GM12891 (cell line): ENCODE measurements around the gene CORO2B.

Experiments used
- POLR2A ChIP-seq: IDR thresholded peaks from 2 replicates; pipeline ENCODE4 v1.6.1; 2011; ENCODE audit warnings: low read depth, low read length, control low read depth
- POLR2AphosphoS5 ChIP-seq: IDR thresholded peaks from 2 replicates; pipeline ENCODE4 v1.6.1; 2011; ENCODE audit warnings: low read depth, low read length, control low read depth
- SPI1 ChIP-seq: IDR thresholded peaks from 2 replicates; pipeline ENCODE4 v1.6.1; 2011; ENCODE audit warnings: low read depth, low read length, control low read depth
- TAF1 ChIP-seq: IDR thresholded peaks from 2 replicates; pipeline ENCODE4 v1.6.1; 2011; ENCODE audit warnings: low read depth, low read length, control low read depth

DNA sequence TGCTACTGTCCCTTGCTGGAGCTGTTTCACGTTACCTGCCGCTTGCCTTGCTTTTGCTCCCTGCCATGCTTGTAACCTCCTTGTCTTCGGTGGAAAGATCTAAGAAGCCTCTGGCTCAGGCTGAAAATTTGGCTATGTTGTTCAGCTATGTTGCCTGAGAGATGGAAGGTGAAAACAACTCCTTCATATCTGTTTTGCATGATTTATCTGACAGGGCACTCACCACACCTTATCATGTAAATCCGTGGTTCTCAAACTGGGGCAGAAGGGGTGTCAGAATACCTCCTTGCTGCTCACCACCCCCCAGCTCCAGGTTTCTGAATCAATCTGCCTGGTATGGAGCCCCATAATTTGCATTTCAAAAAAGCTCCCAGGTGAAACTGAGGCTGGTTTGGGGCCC is 6.5 kb upstream of the CORO2B start:
- TF ChIP-seq POLR2AphosphoS5, result no peak
- no peak for TF ChIP-seq POLR2A
- no peak for TF ChIP-seq SPI1
- no peak for TF ChIP-seq TAF1
